Peyer's patch (tissue), 4 donors: Measurements from ENCODE around the gene RADIL. TPM values are rescaled to one million over a fixed set of nuclear protein-coding genes. Genes with fewer than 3 reads are reported as not detected.

Experiments used
- DNase-seq, 3 donors: peaks; one replicate each; pipeline ENCODE4 v3.0.0-alpha.2; 2017 to 2019
- H3K27ac ChIP-seq, 4 donors: fragments of 200-600 bp; sonication (generic); one replicate each; pipeline ENCODE4 v1.5.1; 2016 to 2019
- H3K27me3 ChIP-seq, 2 donors: fragments of 200-600 bp; sonication (generic); one replicate each; pipeline ENCODE4 v1.5.1; 2019
- H3K36me3 ChIP-seq, 3 donors: fragments of 200-600 bp; sonication (generic); one replicate each; pipeline ENCODE4 v1.5.1; 2016 to 2019
- H3K4me1 ChIP-seq, 4 donors: fragments of 200-600 bp; sonication (generic); one replicate each; pipeline ENCODE4 v1.5.1; 2016 to 2019
- H3K4me3 ChIP-seq, 4 donors: fragments of 200-600 bp; sonication (generic); 1 replicate in 3 of 4; 2 replicates in 1 of 4; pipeline ENCODE4 v1.5.1; 2016 to 2019; ENCODE audit warnings: mild to moderate bottlenecking in 1 of 4
- H3K9me3 ChIP-seq, 4 donors: fragments of 200-600 bp; sonication (generic); one replicate each; pipeline ENCODE4 v1.5.1; 2016 to 2019; ENCODE audit warnings: mild to moderate bottlenecking in 1 of 4
- POLR2A ChIP-seq, 2 donors: fragments of 450-650 bp; IDR thresholded peaks; one replicate each; pipeline ENCODE4 v1.5.1; 2017; ENCODE audit warnings: antibody characterized with exemption in 2 of 2, mild to moderate bottlenecking in 2 of 2, moderate library complexity in 2 of 2
- total RNA-seq, 4 donors: library from RNA; depleted of rRNA; stranded (reverse); fragments of >200 nt; gene quantifications; one replicate each; pipeline ENCODE4 v1.1.0, GENCODE V29; 2016
- TF ChIP-seq, protein P1 (sequence below), 6 experiments: fragments of 450-650 bp in 4 of 6; fragments of 200-600 bp in 2 of 6; sonication (generic) in 1 of 6; IDR thresholded peaks; one replicate each; pipeline ENCODE4 v1.5.1; 2017 to 2019; ENCODE audit warnings: antibody characterized with exemption in 6 of 6, mild to moderate bottlenecking in 3 of 6, moderate library complexity in 1 of 6

Gene RADIL
- total RNA-seq, 4 donors from 2014 or later: 1.1 to 16.5 (median 4.5) TPM

DNA sequence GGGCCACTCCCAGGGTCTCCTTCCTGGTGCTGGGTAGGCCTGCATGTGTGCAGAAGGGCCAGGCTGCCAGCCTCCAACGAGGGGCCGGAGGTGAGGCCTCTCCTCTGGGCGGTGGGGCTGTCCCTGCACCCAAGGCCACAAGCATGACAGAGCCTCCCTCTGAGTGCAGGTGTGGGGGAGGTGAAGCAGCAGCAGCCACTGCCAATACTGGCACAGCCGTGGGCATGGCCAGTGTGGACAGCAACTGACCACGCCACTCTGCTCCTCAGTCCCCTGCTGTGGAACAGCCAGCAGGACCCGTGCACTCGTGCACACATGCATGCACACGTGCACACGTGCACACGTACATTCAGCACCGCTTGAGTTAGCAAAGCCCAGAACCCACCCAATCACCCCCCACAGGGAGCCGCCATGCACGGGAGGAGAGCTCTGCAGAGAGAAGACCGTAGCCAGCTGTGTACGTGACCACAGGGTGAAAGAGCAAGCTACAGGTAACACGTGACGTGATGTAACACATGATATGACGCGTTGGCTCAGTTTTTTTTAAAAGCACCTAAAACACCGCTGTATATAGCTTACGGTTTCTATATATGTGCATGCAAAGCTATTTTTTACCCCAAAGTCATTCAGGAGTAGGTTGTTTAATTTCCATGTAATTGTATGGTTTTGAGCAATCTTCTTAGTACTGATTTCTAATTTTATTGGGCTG is 44.7 kb downstream of the RADIL start:
- no peaks in the 10 kb centered on the region for H3K36me3 ChIP-seq
- H3K27me3 ChIP-seq: no peaks in the 10 kb centered on the region
- H3K9me3 ChIP-seq: no peaks in the 10 kb centered on the region
- TF ChIP-seq, protein P1, sequence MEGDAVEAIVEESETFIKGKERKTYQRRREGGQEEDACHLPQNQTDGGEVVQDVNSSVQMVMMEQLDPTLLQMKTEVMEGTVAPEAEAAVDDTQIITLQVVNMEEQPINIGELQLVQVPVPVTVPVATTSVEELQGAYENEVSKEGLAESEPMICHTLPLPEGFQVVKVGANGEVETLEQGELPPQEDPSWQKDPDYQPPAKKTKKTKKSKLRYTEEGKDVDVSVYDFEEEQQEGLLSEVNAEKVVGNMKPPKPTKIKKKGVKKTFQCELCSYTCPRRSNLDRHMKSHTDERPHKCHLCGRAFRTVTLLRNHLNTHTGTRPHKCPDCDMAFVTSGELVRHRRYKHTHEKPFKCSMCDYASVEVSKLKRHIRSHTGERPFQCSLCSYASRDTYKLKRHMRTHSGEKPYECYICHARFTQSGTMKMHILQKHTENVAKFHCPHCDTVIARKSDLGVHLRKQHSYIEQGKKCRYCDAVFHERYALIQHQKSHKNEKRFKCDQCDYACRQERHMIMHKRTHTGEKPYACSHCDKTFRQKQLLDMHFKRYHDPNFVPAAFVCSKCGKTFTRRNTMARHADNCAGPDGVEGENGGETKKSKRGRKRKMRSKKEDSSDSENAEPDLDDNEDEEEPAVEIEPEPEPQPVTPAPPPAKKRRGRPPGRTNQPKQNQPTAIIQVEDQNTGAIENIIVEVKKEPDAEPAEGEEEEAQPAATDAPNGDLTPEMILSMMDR (IDR thresholded peaks at IDR 0.05): no peak
- TF ChIP-seq POLR2A (IDR thresholded peaks at IDR 0.05): no peak
- H3K4me1 ChIP-seq: no peaks in the 10 kb centered on the region
- H3K4me3 ChIP-seq: no peak overlapping the region
- peak in 1 of 3 donors; percentile 34 for DNase-seq
- no peak overlapping the region for H3K27ac ChIP-seq

DNA sequence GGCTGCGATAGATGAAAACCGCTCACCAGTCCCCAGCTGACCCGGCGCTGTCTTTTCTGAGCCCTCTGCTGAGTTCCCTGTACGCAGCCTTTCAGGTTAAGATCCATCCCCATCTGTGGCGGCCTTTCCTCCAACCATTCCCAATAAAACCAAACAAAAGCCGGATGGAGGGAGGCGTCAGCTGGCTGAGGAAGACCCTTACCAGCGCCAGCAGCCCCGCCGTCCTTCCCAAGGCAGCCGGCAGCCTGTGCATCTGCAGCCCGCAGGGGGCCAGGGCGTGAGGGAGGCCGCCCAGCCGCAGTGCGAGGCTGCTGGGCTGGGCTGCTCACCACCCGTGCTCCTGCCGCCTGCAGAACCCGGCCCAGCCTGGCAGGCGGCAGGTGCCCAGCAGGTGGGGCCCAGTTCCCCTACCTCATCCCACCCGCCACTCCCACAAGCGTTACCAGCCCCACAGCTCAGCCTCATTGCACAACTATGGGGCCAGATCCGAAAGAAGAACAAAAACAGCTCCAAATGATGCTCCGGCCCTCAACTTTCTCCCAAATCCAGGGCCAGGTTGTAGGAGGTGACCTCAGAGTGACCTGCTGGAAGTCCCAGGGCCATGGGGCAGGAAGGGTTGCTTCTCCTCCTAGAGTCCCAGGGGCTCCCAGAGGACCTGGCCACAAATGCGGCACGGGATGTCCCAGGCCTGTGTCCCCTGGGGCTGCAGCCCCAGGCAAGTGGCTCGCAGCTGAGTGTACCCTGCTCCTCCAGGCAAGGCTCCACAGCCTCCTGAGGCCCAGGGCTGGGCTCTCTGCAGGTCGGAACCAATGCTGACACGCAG is 45.5 kb downstream of the RADIL start:
- Histone ChIP-seq H3K27me3 (no peaks in the 10 kb centered on the region), H3K27ac (no peak overlapping the region), H3K9me3 (no peaks in the 10 kb centered on the region), H3K4me3 (no peak overlapping the region), H3K36me3 (no peaks in the 10 kb centered on the region), H3K4me1 (no peaks in the 10 kb centered on the region)
- DNase-seq: peak in 2 of 3 donors; percentile 32 to 44
- TF ChIP-seq POLR2A (IDR thresholded peaks at IDR 0.05): no peak
- TF ChIP-seq, protein P1 (IDR thresholded peaks at IDR 0.05): no peak

DNA sequence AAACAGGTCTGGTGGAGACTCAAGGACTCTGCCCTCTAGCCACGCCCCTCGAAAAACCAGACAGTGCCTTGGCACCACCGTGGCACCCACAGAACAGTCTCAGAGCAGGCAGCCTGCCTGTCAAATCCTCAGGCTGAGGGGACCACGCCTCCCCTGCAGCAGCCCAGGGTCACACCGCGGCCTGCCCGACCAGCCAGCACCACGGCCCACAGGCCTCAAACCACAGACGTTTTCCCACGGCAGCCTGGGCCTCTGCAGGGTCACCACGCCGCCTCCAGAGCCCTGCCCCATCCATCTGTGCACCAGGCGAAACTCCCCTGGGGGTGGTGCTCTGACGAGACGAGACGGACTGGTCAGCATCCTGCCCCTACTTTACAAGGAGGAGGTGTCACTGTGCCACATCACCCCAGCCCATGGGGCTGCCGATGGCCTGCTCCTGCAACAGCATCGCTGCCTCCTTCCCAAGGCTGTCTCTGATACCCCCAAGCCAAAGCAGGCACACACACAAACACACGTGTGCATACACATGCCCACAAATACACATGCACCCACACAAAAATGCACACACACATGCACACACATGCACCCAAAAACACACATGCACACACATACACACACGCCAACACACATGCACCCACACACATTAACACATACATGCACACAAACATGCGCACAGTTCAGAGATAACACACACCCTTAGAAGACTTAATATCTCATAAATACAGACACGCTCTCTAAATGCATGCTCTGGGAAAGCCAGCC is 46.3 kb downstream of the RADIL start:
- H3K27ac ChIP-seq: no peak overlapping the region
- H3K4me1 ChIP-seq: no peaks in the 10 kb centered on the region
- no peaks in the 10 kb centered on the region for H3K27me3 ChIP-seq
- H3K9me3 ChIP-seq: no peaks in the 10 kb centered on the region
- no peak overlapping the region for H3K4me3 ChIP-seq
- H3K36me3 ChIP-seq: no peaks in the 10 kb centered on the region
- DNase-seq: peak in 2 of 3 donors; percentile 19 to 41
- TF ChIP-seq, protein P1 (IDR thresholded peaks at IDR 0.05): no peak
- TF ChIP-seq POLR2A (IDR thresholded peaks at IDR 0.05): no peak

DNA sequence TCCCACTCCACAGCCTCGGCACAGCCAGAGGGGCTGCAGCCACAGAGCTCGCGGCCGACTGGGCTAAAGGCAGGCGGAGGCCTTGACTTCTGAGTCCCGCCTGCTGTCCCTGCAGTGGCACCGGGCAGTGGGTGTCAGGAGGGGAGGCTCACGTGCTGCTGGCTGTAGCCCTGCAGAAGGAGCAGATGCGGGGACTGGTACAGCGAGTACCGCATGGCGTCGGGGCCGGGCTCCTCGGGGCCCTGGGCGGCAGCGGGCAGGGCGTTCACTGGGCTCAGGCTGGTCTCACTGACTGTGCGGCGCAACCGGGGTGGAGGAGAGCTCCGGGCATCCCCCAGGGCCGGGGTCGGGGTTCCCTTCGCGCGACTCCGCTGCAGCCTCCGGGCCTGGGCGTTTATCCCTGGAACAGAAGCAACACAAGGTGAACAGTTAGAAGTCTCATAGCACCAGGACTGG is 47.3 kb downstream of the RADIL start:
- Histone ChIP-seq H3K27me3 (no peaks in the 10 kb centered on the region), H3K4me1 (no peaks in the 10 kb centered on the region), H3K36me3 (no peaks in the 10 kb centered on the region), H3K9me3 (no peaks in the 10 kb centered on the region), H3K27ac (no peak overlapping the region), H3K4me3 (no peak overlapping the region)
- TF ChIP-seq POLR2A (IDR thresholded peaks at IDR 0.05): no peak
- peak in 1 of 3 donors; percentile 42 for DNase-seq

DNA sequence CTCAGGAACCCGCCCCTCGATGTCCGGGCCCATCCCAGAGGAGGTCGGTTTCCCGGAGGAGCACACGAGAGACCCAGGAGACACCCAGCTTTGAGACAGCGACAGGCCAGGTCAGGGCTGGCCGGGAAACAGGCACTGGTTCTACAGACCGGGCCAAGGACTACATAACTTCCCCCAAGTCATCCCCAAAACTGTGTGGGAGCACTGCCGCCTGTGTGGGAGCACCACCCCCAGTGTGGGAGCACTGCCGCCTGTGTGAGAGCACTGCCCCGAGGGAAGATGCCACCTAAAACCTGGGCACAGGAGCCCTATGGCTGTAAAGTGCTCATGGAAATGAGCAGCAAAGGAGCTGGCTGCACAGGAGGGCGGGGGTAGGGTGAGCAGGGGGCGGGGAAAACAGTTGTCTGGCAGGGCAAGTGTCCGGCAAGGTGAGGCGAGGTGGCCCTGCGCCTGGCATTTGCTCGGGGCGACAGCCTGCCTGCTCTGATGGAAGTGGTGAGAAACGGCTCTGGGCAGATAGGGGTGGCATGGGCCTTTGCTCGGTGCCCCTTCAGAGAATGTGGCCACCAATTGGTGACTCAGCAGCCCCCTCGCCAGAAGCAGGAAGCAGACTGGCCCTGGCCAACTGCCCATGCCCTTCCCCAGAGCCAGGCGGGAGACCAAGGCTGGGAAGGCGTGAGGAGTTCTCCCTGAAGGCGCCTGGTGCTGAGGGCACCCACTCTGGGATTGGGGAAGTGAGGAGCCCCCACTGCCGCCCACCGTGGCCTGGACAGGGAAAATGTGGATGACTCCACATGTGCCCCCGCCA is 47.9 kb downstream of the RADIL start:
- no peaks in the 10 kb centered on the region for H3K9me3 ChIP-seq
- no peak overlapping the region for H3K4me3 ChIP-seq
- TF ChIP-seq, protein P1 (IDR thresholded peaks at IDR 0.05): no peak
- TF ChIP-seq POLR2A (IDR thresholded peaks at IDR 0.05): no peak
- H3K36me3 ChIP-seq: no peaks in the 10 kb centered on the region
- no peak overlapping the region for H3K27ac ChIP-seq
- no peaks in the 10 kb centered on the region for H3K4me1 ChIP-seq
- H3K27me3 ChIP-seq: no peaks in the 10 kb centered on the region
- DNase-seq: peak in 1 of 3 donors; percentile 27
